Measurements from ENCODE around the gene SCTR.

SCTR gene

DNA sequence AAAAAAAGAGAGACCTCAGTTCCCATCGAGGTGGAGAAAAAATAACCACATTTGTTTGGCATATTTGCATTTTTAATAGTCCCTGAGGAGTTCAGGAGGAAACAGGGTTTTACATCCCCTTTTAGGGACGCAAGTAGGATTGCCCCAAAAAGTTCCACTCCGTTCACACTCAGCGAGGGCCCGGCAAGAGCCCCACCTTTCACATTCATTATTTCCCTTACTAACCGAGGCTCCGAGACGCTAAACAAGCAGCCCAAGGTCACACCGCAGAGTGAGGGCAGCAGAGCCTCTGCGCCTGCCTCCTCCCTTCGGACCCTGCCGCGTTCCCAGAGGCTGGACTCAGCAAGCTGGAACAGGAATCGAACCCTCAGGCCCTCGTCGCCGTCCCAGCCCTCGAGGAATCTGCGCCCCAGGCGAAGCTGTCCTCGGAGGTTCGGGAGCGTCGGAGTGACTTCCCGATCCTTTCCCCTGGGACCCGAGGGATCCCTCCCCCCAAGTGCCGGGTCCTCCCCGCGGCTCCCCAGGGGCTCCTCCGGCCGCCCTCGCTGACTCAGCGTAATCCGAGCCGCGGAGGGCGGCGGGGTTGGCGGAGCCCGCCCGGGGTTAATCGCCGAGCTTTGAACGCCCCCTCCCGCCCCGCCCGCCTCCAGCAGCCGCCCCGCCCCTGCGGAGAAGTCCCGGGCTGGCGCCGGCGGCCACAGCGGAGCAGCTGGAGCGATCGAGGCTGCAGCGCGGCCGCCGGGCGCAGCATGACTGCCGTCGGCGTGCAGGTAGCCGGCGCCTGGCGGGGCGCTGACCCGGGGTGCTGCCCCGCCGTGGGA, 92.9 kb downstream of the SCTR start, which contains the start of gene TMEM37:
Gene TMEM37 (plus strand): TSS at position 700 of the 821 bp plus-strand sequence. CDS start 50 bp downstream, at position 750.
- H3K9me3 ChIP-seq (ENCODE audit: control insufficient read depth, low read length) = no peaks in the 10 kb centered on the region
- peaks cover 48% of the 10 kb centered on the region for H3K4me1 ChIP-seq (ENCODE audit: control insufficient read depth, insufficient read depth, low read depth, low read length)
- peak within 1 kb of the TSS; percentile 67 to 68 for H3K18ac ChIP-seq (ENCODE audit: low read depth in 1 of 2, low read length in 2 of 2)
- no peak within 1 kb of the TSS for H3K23ac ChIP-seq (ENCODE audit: low read length in 2 of 2)
- H3K9ac ChIP-seq (ENCODE audit: low read length) = peak within 1 kb of the TSS; percentile 80
- H3K27me3 ChIP-seq (ENCODE audit: control insufficient read depth in 1 of 2, insufficient read depth in 1 of 2, low read length in 2 of 2) = peaks cover 4 to 60% of the 10 kb centered on the region in 2 experiments
- H2BK120ac ChIP-seq (ENCODE audit: low read depth, low read length) = peak within 1 kb of the TSS; percentile 36
- peak within 1 kb of the TSS; percentile 55 to 75 for H3K4me3 ChIP-seq (ENCODE audit: insufficient read depth in 1 of 2, low read depth in 1 of 2, low read length in 2 of 2)
- peak; percentile 79 for DNase-seq
- H3K4ac ChIP-seq (ENCODE audit: low read depth in 1 of 2, low read length in 2 of 2) = peak within 1 kb of the TSS; percentile 15 to 64
- H4K8ac ChIP-seq (ENCODE audit: low read length) = peak within 1 kb of the TSS; percentile 90
- peak within 1 kb of the TSS; percentile 87 for H2AK5ac ChIP-seq (ENCODE audit: low read length, severe bottlenecking)
- H4K91ac ChIP-seq (ENCODE audit: low read length) = peak within 1 kb of the TSS; percentile 85
- H2BK5ac ChIP-seq (ENCODE audit: low read depth, low read length, poor library complexity, severe bottlenecking) = peak within 1 kb of the TSS; percentile 87
- H3K4me2 ChIP-seq (ENCODE audit: low read length, poor library complexity, severe bottlenecking) = peak within 1 kb of the TSS; percentile 78
- peak within 1 kb of the TSS in 1 of 2 experiments; percentile 19 for H3K14ac ChIP-seq (ENCODE audit: low read length in 2 of 2)
- WGBS = 2% methylated on average over 44 of the region's 72 CpGs
- peaks cover 11% of the 10 kb centered on the region for H3K79me1 ChIP-seq (replicated peaks; ENCODE audit: low read length, poor library complexity, severe bottlenecking)
- H2BK12ac ChIP-seq (ENCODE audit: low read length in 2 of 2) = peak within 1 kb of the TSS in 1 of 2 experiments; percentile 79
- H3K36me3 ChIP-seq (ENCODE audit: control insufficient read depth in 1 of 2, insufficient read depth in 2 of 2, low read depth in 1 of 2, low read length in 2 of 2) = peaks cover 0 to 5% of the 10 kb centered on the region in 2 experiments
- peak within 1 kb of the TSS; percentile 91 for H3K27ac ChIP-seq (ENCODE audit: low read length, poor library complexity, severe bottlenecking)
- peak within 1 kb of the TSS; percentile 3 for H2AFZ ChIP-seq (ENCODE audit: low read depth, low read length)
- peak within 1 kb of the TSS; percentile 37 for H2BK15ac ChIP-seq (ENCODE audit: low read depth, poor library complexity, severe bottlenecking)

DNA sequence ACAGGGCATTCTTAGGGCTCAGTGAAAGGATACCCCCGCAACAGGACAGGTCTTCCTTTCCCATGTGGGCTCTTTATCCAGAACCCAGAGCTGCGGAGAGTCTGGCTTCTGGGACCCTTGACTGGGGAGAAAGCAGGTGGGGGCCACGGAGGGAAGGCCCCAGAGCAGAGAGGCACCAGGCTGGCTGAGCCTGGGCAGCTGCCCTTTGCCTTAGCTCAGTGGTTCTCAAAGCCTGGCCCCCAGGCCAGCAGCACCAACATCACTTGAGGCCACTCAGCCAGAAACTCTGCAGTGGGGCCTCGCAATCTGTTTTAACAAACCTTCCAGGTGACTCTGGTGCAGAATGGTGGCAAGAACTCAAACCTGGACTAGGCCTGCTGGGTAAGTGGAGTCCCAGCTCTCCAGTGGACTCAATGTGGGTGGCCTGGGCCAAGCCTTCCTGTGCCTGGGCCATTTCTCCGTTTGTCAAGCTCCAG, 94.2 kb downstream of the SCTR start:
- Histone ChIP-seq H3K4me3 (ENCODE audit: insufficient read depth in 1 of 2, low read depth in 1 of 2, low read length in 2 of 2) (no peak overlapping the region), H3K27ac (ENCODE audit: low read length, poor library complexity, severe bottlenecking) (peak overlapping the region; percentile 18), H2BK120ac (ENCODE audit: low read depth, low read length) (no peak overlapping the region), H3K79me1 (replicated peaks; ENCODE audit: low read length, poor library complexity, severe bottlenecking) (peaks cover 8% of the 10 kb centered on the region), H2BK15ac (ENCODE audit: low read depth, poor library complexity, severe bottlenecking) (peak overlapping the region; percentile 18), H3K23ac (ENCODE audit: low read length in 2 of 2) (no peak overlapping the region), H3K36me3 (ENCODE audit: control insufficient read depth in 1 of 2, insufficient read depth in 2 of 2, low read depth in 1 of 2, low read length in 2 of 2) (no peaks in the 10 kb centered on the region), H3K9ac (ENCODE audit: low read length) (no peak overlapping the region), H4K91ac (ENCODE audit: low read length) (no peak overlapping the region), H3K4ac (ENCODE audit: low read depth in 1 of 2, low read length in 2 of 2) (peak overlapping the region in 1 of 2 experiments; percentile 46), H3K4me1 (ENCODE audit: control insufficient read depth, insufficient read depth, low read depth, low read length) (peaks cover 35% of the 10 kb centered on the region), H2BK12ac (ENCODE audit: low read length in 2 of 2) (peak overlapping the region; percentile 18 to 64), H2AK5ac (ENCODE audit: low read length, severe bottlenecking) (peak overlapping the region; percentile 71), H2BK5ac (ENCODE audit: low read depth, low read length, poor library complexity, severe bottlenecking) (no peak overlapping the region), H2AFZ (ENCODE audit: low read depth, low read length) (no peak overlapping the region), H3K9me3 (ENCODE audit: control insufficient read depth, low read length) (no peaks in the 10 kb centered on the region), H3K14ac (ENCODE audit: low read length in 2 of 2) (no peak overlapping the region), H3K27me3 (ENCODE audit: control insufficient read depth in 1 of 2, insufficient read depth in 1 of 2, low read length in 2 of 2) (peaks cover 9 to 65% of the 10 kb centered on the region in 2 experiments), H4K8ac (ENCODE audit: low read length) (no peak overlapping the region), H3K18ac (ENCODE audit: low read depth in 1 of 2, low read length in 2 of 2) (no peak overlapping the region), H3K4me2 (ENCODE audit: low read length, poor library complexity, severe bottlenecking) (no peak overlapping the region)
- 89% methylated on average over 4 of the region's 5 CpGs for WGBS
- no peak for DNase-seq

DNA sequence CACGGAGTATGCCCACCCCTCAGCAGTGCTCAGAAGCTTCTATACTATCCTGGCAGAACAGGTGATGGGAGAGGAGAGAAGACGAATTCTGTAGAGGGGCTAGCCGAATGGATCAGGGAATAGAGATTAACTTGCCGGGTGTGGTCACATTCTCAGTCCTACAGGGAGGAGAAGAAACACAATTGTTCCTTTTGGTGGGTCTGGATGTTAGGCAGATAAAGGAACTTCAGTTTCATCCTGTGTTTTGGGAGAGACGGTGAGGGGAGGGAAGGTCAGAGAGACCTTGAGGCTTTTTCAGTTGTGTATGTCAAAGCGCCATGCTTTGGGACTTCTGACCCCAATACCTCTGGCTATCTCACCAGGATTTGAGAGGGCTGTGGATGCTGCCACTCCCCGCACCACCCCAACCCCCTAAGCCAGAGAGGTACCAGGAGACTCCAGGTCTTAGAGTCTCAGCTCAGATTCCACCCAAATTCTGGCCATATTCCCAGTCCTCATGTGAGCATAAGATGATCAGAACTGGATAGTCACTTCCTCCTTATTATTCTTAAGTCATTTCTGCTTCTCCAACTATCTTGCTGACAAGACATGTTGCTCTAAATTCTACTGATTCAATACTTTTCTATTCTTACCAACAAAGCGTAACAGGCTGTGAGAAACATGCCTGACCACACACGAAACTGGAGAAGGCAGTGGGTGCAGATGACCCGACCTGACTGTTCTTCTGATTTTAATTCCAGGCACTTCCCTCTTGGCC, 94.9 kb downstream of the SCTR start:
- Histone ChIP-seq H3K9ac (ENCODE audit: low read length) (no peak overlapping the region), H2AFZ (ENCODE audit: low read depth, low read length) (no peak overlapping the region), H3K18ac (ENCODE audit: low read depth in 1 of 2, low read length in 2 of 2) (no peak overlapping the region), H2BK15ac (ENCODE audit: low read depth, poor library complexity, severe bottlenecking) (peak overlapping the region; percentile 18), H3K9me3 (ENCODE audit: control insufficient read depth, low read length) (no peaks in the 10 kb centered on the region), H4K91ac (ENCODE audit: low read length) (no peak overlapping the region), H2AK5ac (ENCODE audit: low read length, severe bottlenecking) (no peak overlapping the region), H2BK12ac (ENCODE audit: low read length in 2 of 2) (peak overlapping the region in 1 of 2 experiments; percentile 38), H3K36me3 (ENCODE audit: control insufficient read depth in 1 of 2, insufficient read depth in 2 of 2, low read depth in 1 of 2, low read length in 2 of 2) (no peaks in the 10 kb centered on the region), H2BK120ac (ENCODE audit: low read depth, low read length) (no peak overlapping the region), H4K8ac (ENCODE audit: low read length) (no peak overlapping the region), H3K79me1 (replicated peaks; ENCODE audit: low read length, poor library complexity, severe bottlenecking) (peaks cover 7% of the 10 kb centered on the region), H2BK5ac (ENCODE audit: low read depth, low read length, poor library complexity, severe bottlenecking) (no peak overlapping the region), H3K4me3 (ENCODE audit: insufficient read depth in 1 of 2, low read depth in 1 of 2, low read length in 2 of 2) (no peak overlapping the region), H3K4me2 (ENCODE audit: low read length, poor library complexity, severe bottlenecking) (no peak overlapping the region), H3K4me1 (ENCODE audit: control insufficient read depth, insufficient read depth, low read depth, low read length) (peaks cover 32% of the 10 kb centered on the region), H3K14ac (ENCODE audit: low read length in 2 of 2) (no peak overlapping the region), H3K27ac (ENCODE audit: low read length, poor library complexity, severe bottlenecking) (no peak overlapping the region), H3K27me3 (ENCODE audit: control insufficient read depth in 1 of 2, insufficient read depth in 1 of 2, low read length in 2 of 2) (peaks cover 11 to 64% of the 10 kb centered on the region in 2 experiments), H3K4ac (ENCODE audit: low read depth in 1 of 2, low read length in 2 of 2) (no peak overlapping the region), H3K23ac (ENCODE audit: low read length in 2 of 2) (no peak overlapping the region)
- 81% methylated on average over 9 of the region's 10 CpGs for WGBS
- no peak for DNase-seq

All from mesenchymal stem cell (in vitro differentiated cells and primary cell).